ENCODE results near the gene HTT-AS. TPM values are rescaled to one million over a fixed set of nuclear protein-coding genes. Genes with fewer than 3 reads are reported as not detected.

The HTT-AS gene
- total and polyA plus RNA-seq, 8 donors: not detected

DNA sequence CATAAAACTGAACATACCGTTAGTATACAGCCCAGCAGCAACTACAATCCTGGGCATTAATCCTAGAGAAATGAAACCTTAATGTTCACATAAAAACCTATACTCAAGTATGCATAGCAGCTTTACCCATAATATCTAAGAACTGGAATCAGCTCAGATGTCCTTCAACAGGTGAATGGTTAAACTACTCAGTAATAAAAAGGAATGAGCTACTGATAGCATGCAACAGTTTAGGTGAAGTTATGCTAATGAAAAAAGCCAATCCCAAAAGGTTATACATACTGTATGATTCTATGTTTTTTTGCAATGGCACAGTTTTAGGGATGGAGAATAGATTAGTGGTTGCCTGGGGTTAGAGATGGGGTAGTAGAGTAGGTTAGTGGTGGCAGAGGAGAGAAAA lies 9.4 kb upstream of the HTT-AS start:
- no peak for TF ChIP-seq CTCF (IDR thresholded peaks at IDR 0.05)
- Histone ChIP-seq H3K9me3 (no peaks in the 10 kb centered on the region), H3K36me3 (peaks cover 0 to 20% of the 10 kb centered on the region in 2 donors), H3K27ac (no peak overlapping the region), H3K27me3 (no peaks in the 10 kb centered on the region), H3K4me3 (no peak overlapping the region), H3K4me1 (peaks cover 0 to 24% of the 10 kb centered on the region in 2 donors)
- no peak for ATAC-seq
- intact Hi-C loops (cut with DNase I): no loop called here
- no peak for DNase-seq

DNA sequence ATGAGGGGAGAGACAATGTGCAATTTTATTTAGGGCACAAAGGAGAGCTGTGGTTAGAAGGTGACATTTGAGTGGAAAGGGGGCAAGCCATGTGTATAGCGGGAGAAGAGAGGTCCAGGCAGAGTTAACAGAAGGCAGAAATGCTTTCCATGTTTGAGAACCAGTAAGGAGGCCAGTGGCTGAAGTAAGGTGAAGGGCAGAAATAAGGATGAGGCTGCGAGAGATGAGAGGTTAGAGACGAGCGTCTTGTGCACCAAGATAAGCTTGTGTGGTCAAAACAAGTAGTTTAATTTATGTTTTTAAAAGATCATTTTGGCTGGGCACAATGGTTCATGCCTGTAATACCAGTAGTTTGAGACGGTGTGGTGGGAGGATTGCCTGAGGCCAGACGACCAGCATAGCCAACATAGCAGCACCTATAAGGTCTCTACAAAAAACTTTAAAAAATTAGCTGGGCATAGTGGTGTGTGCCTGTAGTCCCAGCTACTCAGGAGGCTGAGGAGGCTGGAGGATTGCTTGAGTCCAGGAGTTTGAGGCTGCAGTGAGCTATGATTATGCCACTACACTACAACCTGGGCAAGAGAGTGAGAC lies 8.7 kb upstream of the HTT-AS start:
- Histone ChIP-seq H3K9me3 (no peaks in the 10 kb centered on the region), H3K27ac (no peak overlapping the region), H3K27me3 (no peaks in the 10 kb centered on the region), H3K36me3 (peaks cover 0 to 13% of the 10 kb centered on the region in 2 donors), H3K4me1 (peaks cover 0 to 24% of the 10 kb centered on the region in 2 donors), H3K4me3 (no peak overlapping the region)
- TF ChIP-seq CTCF (IDR thresholded peaks at IDR 0.05): no peak
- intact Hi-C loops (cut with DNase I): no loop called here
- DNase-seq (no peak), ATAC-seq (no peak)

DNA sequence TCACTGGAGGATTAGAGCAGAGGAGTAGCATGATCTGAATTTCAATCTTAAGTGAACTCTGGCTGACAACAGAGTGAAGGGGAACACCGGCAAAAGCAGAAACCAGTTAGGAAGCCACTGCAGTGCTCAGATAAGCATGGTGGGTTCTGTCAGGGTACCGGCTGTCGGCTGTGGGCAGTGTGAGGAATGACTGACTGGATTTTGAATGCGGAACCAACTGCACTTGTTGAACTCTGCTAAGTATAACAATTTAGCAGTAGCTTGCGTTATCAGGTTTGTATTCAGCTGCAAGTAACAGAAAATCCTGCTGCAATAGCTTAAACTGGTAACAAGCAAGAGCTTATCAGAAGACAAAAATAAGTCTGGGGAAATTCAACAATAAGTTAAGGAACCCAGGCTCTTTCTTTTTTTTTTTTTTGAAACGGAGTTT lies 5.4 kb upstream of the HTT-AS start:
- Histone ChIP-seq H3K27me3 (no peaks in the 10 kb centered on the region), H3K4me1 (peaks cover 12 to 41% of the 10 kb centered on the region in 2 donors), H3K4me3 (no peak overlapping the region), H3K9me3 (no peaks in the 10 kb centered on the region), H3K36me3 (no peaks in the 10 kb centered on the region), H3K27ac (no peak overlapping the region)
- no peak for TF ChIP-seq CTCF (IDR thresholded peaks at IDR 0.05)
- intact Hi-C loops (cut with DNase I): no loop called here
- ATAC-seq (no peak), DNase-seq (no peak)

- no peak for TF ChIP-seq CTCF (IDR thresholded peaks at IDR 0.05)
- intact Hi-C loops (cut with DNase I): no loop called here
- Histone ChIP-seq H3K4me3 (no peak overlapping the region), H3K27ac (no peak overlapping the region), H3K27me3 (no peaks in the 10 kb centered on the region), H3K9me3 (no peaks in the 10 kb centered on the region), H3K36me3 (no peaks in the 10 kb centered on the region), H3K4me1 (peaks cover 12 to 42% of the 10 kb centered on the region in 2 donors)
- ATAC-seq (no peak), DNase-seq (no peak)
These were observed 3.5 kb upstream of the HTT-AS start for GRCh38 chr4:3077796-3078195.

GRCh38 chr4:3075652-3075981 lies 1.3 kb upstream of the HTT-AS start:
- intact Hi-C loops (cut with DNase I): no loop called here
- DNase-seq: no peak
- no peak for ATAC-seq
- peak overlapping the region; percentile 85 to 88 for H3K27ac ChIP-seq
- H3K36me3 ChIP-seq: no peaks in the 10 kb centered on the region
- no peaks in the 10 kb centered on the region for H3K9me3 ChIP-seq
- peaks cover 12 to 42% of the 10 kb centered on the region in 2 donors for H3K4me1 ChIP-seq
- H3K4me3 ChIP-seq: peak overlapping the region; percentile 89 to 91
- no peak for TF ChIP-seq CTCF (IDR thresholded peaks at IDR 0.05)
- no peaks in the 10 kb centered on the region for H3K27me3 ChIP-seq
